GM18498 (cell line): Measurements from ENCODE around the gene TEX52.

Experiments used
- ATAC-seq: cut with Tn5 transposase; IDR thresholded peaks from one replicate; pipeline ENCODE4 v1.9.1; 2021; ENCODE audit warnings: mild to moderate bottlenecking, moderate library complexity; ENCODE audit not compliant: unreplicated experiment

Gene TEX52

DNA sequence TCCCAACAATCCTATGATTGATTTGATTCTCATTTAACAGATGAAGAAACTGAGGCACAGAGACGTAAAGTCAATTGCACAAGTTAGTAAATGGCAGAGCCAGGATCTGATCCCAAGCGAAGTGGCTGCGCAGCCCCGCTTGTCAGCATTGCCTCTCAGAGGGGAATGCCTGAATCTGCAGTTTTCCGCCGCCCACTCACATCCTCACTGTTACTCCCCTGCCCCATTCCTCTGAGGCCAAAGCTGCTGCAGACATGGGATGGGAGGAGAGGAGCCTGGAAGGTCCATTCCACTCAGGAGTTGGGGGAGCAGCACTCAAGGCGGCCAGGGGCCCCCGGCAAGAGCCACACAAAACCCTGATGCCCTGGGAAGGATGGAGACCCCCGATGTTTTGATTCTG lies 23.0 kb downstream of the TEX52 start:
- ATAC-seq = no peak

DNA sequence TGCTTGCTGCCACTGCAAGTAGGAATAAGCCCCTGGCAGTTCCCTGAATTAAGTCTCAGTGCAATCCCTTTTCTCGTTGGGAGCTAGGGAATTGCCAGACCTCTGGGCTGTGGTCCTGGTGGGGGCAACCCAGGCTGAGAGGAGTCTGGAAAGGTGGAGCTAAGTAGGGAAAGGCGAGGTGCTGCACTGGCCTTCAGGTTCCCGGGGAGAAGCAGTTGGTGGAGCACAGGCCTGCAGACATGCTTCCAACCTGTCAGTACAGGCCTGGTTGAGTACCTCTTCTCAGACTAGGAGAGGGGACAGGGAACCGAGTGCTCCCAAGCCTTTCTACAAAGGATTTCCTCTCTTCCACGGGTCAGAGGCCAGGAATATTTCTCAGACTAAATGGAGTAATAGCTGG lies 23.5 kb downstream of the TEX52 start:
- ATAC-seq = no peak

DNA sequence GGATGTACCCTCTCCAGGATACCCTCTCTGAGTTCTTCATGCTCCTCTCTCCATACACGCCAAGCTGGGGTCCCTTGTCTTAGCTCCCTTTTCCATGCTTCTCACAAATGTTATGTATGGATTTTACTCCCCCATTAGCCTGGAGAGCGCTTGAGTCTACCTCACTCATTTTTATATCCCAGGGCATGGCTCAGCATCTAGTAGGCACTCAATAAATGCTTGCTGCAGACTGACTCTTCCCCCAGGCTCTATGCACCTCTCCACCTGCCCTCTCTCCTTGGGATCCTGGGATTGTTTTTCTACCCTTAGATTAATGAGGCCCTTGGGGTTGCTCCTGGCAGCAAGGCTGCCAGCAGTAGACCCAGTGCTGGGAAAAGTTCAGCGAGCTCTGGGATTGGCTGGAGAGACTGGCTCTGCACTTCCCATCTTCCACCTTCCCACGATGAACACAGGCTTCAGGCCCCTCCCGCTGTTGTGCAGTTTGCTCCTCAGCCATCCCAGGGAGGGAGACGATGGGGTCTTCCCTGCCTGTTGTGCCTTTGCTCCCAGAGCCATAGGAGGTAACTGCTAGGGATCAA lies 24.2 kb downstream of the TEX52 start:
- no peak for ATAC-seq

DNA sequence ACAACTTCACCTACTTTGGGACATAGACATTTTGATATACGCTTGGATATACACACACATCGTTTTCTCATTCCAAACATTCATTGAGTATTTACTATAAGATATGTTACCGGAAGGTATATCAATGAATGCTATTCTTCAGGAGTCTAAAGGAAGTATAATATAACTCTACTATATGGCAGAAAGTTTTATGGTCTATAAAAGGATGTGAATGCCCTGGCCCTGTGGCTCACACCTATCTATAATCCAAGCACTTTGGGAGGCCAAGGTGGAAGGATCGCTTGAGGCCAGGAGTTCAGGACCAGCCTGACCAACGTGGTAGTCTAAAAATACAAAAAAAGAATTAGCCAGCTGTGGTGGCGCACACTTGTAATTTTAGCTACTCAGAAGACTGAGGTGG lies 27.6 kb downstream of the TEX52 start:
- ATAC-seq = no peak

DNA sequence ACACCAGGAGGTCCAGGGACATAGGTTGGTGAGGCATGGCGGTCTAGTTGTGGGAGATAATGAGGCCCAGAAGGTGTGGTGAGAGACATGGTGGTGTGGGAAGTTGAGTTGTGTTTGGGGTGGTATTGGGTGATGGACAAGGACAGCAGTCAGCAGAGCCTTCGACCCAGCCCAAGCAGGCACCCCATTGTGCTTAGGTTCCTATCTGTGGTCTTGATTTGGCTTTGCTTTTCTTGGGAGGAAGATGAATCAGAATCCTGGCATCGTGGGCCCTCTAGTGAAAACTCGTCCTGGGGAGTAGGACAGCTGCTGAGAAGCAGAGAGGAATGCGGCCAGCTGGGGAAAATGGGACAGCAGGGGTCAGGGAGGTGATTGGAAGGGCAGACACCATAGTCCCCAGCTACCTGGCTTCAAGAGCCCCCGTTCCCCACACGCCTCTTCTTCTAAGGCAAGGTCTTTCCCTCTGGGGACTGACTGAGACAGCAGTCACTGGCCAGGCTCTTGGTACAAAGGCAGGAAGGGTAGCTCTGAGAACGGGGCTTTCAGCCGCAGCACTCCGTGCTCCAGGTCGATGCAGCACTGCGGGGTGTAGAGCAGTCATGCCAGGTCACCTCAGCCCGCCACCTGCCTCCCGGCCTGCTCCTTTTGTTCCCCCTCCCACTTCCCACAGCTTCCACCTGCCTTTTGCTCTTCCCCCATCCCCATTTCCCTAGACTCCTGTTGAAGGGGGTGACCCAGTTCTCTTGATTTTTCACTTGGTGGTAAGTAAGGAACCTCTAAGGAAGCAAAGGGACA lies 29.9 kb downstream of the TEX52 start:
- no peak for ATAC-seq

DNA sequence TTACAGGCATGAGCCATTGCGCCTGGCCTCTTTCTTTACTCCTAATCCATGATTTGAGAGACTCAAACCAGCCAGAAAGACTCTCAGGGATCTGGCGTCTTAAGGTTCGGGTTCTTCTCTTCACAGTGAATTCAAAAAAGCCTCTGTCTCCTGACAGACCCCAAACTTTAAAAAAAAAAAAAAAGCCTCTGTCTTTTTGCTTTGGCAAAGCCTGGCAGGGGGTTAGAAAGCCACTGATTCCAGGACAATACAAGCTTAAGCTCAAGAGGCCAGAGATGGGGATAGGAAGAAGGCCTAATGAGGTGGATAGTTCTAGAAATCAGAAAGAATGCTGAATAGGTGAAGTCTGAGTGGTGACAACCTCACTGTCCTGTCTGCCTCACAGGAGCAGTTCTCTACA lies 30.8 kb downstream of the TEX52 start:
- no peak for ATAC-seq

DNA sequence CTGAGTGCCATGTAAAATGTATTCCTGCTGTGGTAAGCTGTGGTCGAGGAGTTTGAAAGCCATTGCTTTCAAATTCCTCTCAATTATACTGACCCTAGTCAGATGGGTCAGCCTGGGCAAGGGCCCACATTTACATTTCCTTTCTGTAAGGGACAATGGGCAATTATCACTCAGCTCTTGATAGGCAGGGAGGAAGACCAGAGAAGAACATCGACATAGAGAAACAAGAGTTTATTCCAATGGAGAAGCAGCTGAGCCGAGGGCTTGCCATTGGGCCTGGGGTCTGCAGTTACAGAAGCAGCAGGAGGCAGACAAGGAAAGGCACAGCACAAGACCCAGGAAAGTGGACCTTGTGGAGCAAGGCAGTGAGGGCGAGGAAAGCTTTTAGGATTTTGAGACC lies 31.7 kb downstream of the TEX52 start:
- no peak for ATAC-seq

DNA sequence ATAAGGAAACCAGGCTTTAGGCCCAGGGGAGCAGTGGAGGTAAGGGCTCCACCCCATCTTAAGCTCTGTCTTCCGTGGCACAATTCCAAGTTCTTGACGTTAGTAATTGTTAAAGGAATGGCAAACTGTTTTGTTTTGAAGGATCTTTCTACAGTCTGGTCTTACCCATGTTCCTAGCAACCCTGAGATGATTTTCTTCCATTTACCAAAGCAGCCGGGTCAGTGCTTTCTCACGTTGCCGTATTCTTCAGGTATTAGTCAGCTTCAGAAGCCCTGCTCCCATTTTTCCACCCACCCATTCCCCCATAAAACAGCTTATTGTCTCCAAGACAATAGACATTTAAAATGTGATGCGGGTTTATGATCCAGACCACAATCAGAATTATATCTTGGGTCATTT lies 32.3 kb downstream of the TEX52 start:
- no peak for ATAC-seq

DNA sequence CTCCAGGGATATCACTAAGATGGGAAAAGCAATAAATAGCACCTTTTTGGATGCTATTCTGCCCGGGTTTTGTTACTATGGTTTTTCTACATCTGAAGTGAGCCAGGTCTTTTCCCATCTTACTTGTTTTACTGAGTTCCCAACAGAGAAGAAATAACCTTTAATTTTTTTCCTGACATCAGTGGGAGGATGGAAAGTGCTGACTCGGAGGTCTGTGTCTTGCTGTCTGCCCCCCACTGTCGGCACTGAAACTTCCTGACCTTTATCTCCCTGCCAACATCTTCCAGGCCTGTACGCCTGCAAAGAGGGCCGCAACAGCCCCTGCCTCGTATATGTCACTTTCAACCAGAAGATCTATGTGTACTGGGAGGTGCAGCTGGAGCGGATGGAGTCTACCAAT lies 33.4 kb downstream of the TEX52 start:
- ATAC-seq = no peak

DNA sequence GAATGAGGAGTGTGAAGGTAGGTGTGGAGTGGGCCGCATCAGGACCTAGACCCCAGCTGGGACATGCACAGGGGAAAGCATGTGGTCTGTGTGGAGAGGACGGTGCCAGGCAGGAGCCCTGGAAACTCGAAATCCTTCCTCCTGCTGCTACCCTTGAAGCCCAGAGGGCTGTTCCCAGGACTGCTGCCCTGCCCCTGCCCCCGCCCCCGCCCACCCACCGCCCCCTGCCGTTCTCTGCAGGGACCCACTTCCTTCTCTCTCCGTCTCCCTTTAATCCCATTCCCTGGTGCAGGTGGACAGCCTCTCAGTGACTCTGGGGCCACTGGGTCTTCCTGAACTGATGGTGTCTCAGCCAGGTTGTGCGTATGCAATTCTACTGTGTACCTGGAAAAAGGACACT lies 36.4 kb downstream of the TEX52 start:
- no peak for ATAC-seq

DNA sequence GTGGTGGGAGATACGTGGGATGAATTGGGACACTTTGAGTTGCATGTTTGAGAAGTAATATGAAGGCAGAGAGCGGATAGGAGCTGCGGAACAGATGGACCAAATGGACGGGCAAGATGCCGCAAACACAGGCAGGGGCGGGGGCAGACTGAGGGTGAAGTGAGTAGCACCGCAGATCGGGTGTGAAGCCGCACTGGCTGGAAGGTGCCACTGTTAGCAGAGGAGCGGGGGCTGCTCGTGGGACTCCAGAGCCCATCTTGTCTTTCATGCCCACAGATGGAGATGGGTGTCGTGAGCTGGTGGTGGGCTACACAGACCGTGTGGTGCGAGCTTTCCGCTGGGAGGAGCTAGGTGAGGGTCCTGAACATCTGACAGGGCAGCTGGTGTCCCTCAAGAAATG lies 37.0 kb downstream of the TEX52 start:
- ATAC-seq = no peak

DNA sequence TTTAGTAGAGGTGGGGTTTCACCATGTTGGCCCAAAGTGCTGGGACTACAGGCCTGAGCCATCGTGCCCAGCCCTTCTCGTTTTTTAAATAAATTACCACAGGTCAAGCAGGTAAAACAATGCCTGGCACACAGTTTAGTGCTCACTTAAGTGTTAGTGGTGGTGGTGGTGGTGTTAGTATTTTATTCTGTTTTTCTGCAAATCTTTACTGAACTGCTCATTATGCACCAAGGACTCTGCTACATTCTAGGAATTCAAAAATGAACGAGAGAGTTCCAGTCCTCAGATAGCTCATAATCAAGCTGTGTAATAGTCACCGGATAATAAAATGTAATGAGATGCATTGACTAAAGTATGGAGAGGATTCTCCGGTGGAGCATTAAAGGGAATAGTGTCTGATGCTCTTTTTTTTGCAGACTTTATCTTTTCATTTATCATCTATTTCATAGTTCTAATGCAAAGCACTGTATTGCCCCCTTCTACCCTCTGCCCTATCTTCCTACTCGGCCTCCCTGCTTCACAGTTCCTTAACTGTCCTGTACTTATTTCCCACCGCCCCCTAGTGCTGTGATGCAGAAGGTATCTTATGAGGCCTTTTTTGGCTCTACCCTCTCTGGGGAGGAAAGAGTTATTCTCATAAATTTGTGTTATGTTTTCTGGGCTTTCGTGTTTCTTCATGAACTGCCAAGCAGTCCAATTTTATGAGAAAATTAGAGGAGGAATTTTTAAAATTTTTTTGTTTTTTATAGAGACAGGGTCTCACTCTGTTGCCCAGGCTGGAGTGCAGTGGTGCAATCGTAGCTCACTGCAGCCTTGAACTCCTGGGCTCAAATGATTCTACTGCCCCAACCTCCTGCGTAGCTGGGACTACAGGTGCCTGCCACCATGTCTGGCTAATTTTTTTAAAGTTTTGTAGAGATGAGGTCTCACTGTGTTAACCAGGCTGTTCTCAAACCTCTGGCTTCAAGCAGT lies 43.3 kb downstream of the TEX52 start:
- peak; percentile 38 for ATAC-seq

DNA sequence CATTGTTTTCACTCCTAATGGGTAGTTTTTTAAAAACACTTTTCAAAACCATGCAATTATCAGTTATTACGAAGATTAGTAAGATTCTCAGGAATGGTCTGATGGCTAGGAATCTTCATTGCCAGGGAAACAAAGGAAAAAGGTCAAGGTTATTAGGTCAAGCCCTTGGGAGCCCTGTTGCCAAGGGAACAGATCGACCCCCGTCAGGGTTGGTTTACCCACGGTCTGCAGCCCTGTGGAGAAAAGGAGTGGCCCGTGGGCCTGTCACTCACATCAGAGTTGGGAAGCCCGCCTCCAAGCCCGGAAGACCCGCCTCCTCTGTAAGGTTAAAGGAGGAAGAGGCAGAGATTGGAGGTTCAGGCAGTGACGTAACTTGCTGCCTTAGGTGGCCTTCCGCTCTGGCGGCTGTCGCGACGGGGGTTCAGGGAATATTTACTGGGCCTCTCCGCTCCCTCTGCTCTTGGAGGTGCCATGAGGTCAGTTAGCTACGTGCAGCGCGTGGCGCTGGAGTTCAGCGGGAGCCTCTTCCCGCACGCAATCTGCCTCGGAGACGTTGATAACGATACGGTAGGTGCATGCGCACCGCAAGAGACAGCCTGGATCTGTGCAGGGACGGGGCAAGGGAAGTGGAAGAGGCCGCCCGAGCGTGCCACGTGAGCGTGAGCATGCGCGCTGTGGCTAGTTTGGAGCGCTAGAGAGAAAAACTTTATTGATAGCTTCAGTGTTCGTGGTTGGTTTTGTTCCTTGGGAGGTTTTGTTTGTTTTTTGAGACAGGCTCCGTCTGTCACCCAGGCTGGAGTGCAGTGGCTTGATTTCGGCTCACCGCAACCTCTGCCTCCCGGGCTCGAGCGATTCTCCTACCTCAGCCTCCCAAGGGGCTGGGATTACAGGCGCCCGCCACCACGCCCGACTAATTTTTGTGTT lies 44.3 kb downstream of the TEX52 start, which contains the start of gene ITFG2:
Gene ITFG2 (plus strand): TSS at position 379 of the 924 bp plus-strand sequence. CDS start 93 bp downstream, at position 472.
- ATAC-seq = peak; percentile 94

DNA sequence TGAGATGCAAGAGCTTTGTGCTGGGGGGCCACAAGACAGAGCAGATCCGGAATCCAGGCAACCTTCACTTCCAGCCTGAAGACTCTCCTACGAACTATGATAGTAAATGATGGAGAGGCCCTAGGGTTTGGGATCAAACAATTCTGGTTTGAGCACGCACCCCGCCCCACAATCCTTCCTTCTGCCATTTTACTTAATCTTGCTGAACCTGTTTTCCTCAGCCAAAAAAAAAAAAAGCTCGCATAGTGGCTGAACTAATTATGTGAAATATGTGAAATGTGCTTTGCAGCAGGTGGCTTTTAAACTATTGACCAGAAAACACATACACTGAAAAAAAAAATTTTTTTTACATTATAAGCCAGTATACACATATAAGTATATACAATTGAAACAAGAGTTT lies 45.0 kb downstream of the TEX52 start:
- no peak for ATAC-seq

DNA sequence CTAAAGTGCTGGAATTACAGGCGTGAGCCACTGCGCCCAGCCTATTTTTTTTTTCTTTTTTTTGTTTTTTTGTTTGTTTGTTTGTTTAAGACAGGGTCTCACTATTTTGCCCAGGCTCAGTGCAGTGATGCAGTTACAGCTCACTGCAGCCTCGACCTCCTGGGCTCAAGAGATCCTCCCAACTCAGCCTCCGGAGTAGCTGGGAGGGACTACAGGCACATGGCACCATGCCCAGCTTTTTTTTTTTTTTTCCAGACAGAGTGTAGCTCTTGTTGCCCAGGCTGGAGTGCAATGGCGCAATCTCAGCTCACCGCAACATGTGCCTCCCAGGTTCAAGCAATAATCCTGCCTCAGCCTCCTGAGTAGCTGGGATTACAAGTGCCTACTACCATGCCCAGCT lies 50.1 kb downstream of the TEX52 start:
- no peak for ATAC-seq

DNA sequence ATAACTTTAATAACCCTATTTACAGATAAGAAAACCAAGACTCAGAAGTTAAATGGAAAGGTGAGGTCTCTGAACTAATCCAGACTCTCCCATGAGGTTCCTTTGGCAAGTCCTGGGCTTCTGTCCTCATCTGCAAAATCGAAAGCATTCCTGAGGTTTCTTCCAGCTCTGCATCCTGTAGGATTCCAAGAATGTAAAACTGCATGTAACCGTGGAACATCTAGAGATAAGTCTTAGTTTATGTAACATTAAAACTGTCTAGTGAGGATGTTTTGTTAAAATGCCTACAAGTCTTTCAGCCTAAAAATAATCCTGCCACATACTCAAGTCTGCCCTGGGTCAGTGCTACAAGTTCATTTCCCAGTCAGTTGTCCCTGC lies 51.7 kb downstream of the TEX52 start:
- no peak for ATAC-seq

DNA sequence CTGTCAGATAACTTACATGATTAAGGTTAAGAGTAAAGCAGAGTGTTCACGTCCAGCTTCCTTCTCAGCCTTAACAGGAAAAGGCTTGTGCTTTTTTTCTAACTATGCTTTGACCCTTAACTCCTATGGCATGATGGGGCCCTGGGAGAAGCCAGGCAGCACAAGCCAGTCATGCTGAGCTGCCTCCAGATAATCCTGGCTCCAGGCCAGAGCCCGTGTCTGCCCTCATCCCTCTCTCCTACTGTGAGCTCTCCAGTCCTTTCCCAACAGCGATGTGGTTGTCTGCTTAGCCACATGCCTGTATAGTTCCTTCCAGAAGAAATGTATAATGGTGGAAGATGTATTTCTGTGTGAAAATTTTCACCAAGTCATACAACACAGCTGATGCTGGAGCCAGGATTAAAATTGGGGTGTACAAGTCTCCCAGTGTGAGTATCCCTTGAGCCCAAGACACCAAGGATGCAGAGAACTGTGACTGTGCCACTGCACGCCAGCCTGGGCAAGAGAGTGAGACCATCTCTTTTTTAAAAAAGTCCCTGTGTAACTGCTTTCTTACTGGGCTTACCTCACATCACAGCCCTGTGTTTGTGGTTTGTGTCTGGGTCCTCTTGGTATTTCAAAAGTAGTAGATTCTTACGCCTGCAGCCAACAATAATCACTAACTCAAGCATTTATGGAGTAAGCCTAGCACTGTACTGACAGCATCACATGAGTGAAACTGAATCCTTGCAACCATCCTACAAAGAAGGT lies 52.3 kb downstream of the TEX52 start:
- no peak for ATAC-seq

DNA sequence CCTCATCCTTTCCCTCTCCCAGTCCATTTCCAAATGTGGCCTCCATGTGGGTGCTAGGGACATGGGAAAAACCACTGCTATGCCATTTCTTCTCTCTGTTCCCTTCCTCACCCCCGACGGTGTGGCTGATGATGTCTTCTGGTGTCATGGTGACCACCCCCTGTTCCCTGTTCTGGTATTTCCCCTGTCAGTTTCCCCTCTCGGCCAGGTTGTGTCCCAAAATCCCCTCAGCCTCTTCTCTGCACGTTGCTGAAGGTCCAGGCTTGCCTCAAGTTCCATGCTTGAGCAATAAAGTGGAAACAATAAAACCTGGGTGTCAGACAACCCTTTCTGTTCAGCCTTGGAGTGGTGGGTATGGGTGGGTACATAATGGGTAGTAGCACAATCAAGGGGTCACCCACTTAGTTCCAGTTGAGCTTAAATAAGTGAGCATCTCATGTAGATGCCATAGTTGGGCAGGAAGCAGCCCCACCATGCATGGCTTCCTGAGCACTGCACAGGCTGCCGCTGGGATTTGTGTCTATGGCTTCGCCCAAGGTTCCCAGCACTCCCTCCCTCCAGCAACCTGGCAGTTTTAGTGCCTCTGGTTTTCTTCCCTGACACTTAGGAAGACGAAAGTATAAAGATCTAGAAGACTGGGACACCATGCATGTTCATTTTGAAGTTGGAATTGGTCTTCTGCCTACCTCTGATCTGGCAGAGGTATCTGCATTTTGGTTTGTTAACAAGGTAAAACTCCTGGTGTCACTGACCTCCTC lies 53.0 kb downstream of the TEX52 start:
- ATAC-seq = no peak
